AG10803 (cell line): ENCODE measurements around the gene HSD11B1.

Source experiments
- DNase-seq: peaks from one replicate; pipeline ENCODE4 v3.0.0; 2010; ENCODE audit warnings: low read depth
- H3K4me3 ChIP-seq: 2 replicates; pipeline ENCODE4 v1.5.1; 2011; ENCODE audit warnings: mild to moderate bottlenecking, low read length, control low read depth
- CTCF ChIP-seq: conservative IDR thresholded peaks from 2 replicates; pipeline ENCODE4 v1.5.1; 2011; ENCODE audit warnings: mild to moderate bottlenecking, low read length, control low read depth, inconsistent platforms

Gene HSD11B1

DNA sequence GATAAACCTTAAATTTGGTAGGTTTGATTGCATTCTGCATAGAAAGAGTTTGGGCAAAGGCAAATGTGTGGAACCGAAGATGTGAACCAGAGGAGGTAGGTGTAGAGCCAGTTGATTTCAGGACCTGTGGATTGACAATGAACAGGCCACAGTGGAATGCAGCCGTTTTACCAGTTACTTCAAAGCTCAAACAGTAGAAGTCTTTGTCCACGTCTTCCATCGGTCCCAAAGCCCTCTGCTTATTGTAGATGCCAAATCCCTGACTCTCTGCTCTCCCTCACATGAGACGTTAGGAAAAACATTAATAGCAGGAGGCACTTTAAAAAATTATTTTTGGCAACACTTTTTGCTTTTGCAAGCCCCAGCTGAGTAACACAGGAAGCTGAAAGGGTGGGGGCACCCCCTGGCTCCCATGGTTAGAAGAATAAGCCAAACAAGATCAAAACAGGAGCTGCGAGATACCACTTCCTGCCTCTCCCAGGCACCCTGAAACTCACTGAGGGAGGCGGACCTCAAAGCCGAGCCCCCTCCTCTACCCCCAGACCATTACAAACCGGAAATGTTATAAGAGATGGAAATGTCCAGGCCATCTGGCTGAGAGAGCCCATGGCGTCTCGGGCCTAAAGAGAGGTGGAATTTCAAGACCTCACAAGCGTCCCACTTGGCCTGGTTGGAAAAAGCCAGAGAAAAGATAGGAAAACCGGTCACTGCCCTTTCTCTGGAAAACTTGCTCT, 64.7 kb downstream of the HSD11B1 start:
- no peak overlapping the region for H3K4me3 ChIP-seq
- peak; percentile 88 for DNase-seq
- TF ChIP-seq CTCF, result no peak

GRCh38 chr1:209769971-209770370, 65.3 kb downstream of the HSD11B1 start:
- no peak for TF ChIP-seq CTCF
- no peak for DNase-seq
- no peak overlapping the region for H3K4me3 ChIP-seq

DNA sequence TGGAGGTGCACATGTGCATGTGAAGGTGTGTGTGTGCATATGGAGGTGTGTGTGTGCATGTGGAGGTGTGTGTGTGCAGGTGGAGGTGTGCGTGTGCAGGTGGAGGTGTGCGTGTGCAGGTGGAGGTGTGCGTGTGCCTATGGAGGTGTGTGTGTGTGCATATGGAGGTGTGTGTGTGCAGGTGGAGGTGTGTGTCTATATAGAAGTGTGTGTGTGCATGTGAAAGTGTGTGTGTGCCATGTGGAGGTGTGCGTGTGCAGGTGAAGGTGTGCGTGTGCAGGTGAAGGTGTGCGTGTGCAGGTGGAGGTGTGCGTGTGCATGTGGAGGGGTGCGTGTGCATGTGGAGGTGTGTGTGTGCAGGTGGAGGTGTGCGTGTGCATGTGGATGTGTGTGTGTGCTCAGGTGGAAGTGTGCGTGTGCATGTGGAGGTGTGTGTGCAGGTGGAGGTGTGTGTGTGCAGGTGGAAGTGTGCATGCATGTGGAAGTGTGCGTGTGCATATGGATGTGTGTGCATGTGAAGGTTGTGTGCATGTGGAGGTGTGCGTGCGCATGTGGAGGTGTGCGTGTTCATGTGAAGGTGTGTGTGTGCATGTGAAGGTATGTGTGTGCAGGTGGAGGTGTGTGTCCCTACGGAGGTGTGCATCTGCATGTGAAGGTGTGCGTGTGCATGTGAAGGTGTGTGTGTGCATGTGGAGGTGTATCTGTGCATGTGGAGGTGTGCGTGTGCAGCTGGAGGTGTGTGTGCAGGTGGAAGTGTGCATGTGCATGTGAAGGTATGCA, 66.2 kb downstream of the HSD11B1 start:
- H3K4me3 ChIP-seq, result no peak overlapping the region
- TF ChIP-seq CTCF, result no peak
- DNase-seq, result no peak

GRCh38 chr1:209772126-209772525, 67.5 kb downstream of the HSD11B1 start:
- no peak for TF ChIP-seq CTCF
- no peak for DNase-seq
- H3K4me3 ChIP-seq, result no peak overlapping the region

- TF ChIP-seq CTCF, result no peak
- H3K4me3 ChIP-seq, result no peak overlapping the region
- no peak for DNase-seq
Observed at GRCh38 chr1:209774592-209774991, 69.9 kb downstream of the HSD11B1 start.

DNA sequence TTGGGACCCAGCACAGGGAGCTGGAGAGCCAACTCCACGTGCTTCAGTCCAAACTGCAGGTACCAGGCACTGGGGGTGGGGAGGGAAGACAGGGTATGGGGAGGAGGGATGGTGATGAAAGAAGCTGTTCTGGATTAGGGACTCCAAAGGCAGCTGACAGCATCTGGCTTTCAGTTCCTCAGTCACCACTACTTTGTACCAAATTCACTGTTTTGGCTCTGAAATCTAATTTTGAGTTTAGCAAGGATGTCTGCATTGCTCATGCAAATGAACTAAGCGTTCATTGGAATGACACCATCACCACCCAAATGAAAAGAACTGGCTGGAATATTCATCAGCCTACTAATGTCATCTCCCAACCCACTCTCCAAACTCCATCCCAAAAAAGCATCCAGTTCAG, 71.0 kb downstream of the HSD11B1 start:
- H3K4me3 ChIP-seq, result no peak overlapping the region
- no peak for DNase-seq
- no peak for TF ChIP-seq CTCF

DNA sequence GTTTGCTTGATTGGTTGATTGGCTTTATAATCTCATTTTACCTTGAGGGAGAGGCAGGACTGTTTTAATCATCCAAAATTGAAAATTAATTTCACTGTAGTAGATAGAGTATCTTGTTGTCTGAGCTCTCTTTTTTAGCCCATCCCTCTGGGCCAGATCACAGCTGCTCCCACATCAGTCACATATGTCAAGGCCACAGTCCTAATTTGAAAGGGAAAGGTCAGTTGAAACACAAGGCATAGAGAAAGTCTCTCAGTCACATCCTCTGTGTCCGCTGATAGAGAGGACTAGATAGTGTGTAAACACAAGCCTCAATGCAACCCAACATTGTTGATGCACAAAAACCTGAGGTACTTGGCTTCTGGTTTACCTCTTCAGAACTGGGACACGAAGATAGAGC, 72.9 kb downstream of the HSD11B1 start:
- TF ChIP-seq CTCF, result no peak
- DNase-seq, result no peak
- no peak overlapping the region for H3K4me3 ChIP-seq
